LNCaP clone FGC (cell line): Measurements from ENCODE around the gene RAPH1.
"Not testable (repeated sequence)": the region's sequence is repeated elsewhere in the genome, so short reads cannot be mapped to it uniquely, and the experiment has no call there.

ENCODE experiments used
- DNase-seq: peaks from one replicate; pipeline ENCODE4 v3.0.0-alpha.2; 2011; ENCODE audit warnings: low read depth
- H3K4me3 ChIP-seq: 2 replicates; pipeline ENCODE4 v1.5.1; 2011; ENCODE audit warnings: mild to moderate bottlenecking, low read depth, low read length, control low read depth
- CTCF ChIP-seq: IDR thresholded peaks from 2 replicates; pipeline ENCODE4 v1.5.1; 2012; ENCODE audit warnings: mild to moderate bottlenecking; ENCODE audit not compliant: control insufficient read depth, insufficient read depth; ENCODE audit errors: extremely low read depth

Gene RAPH1

GRCh38 chr2:203400805-203401585, 134.1 kb downstream of the RAPH1 start:
- no peak overlapping the region for H3K4me3 ChIP-seq
- no peak for DNase-seq
- no peak for TF ChIP-seq CTCF

- no peak for DNase-seq
- H3K4me3 ChIP-seq = no peak overlapping the region
- no peak for TF ChIP-seq CTCF
Measured at GRCh38 chr2:203399031-203399430, 136.1 kb downstream of the RAPH1 start.

- 0 out of 2 replicates have a peak, but pooled peaks have one; percentile 9 for TF ChIP-seq CTCF
- no peak overlapping the region for H3K4me3 ChIP-seq
- DNase-seq = no peak
Measured at GRCh38 chr2:203396667-203397066, 138.4 kb downstream of the RAPH1 start.

DNA sequence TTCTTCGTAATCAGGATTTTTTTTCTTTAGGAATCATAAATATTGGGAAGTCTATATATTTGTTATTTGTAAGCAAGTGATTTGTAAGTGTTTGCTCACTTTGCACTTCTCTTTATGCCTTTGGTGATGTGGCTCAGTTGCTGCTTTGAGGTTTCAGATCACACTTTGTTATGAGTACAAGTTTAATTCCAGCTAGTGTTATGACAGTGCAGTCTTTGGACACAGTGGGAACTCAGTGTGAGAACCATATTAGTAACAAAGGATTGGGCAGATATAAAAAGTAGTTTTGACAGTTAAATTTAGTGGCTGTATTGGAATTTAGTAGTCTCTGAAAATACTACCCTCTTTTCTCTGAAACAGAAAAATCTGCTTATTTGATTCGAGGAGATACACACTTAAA, 139.2 kb downstream of the RAPH1 start:
- TF ChIP-seq CTCF = no peak
- no peak overlapping the region for H3K4me3 ChIP-seq
- DNase-seq = no peak

GRCh38 chr2:203394519-203395227, 140.4 kb downstream of the RAPH1 start:
- H3K4me3 ChIP-seq = no peak overlapping the region
- TF ChIP-seq CTCF = no peak
- DNase-seq = no peak

GRCh38 chr2:203388153-203388552, 146.9 kb downstream of the RAPH1 start:
- H3K4me3 ChIP-seq, DNase-seq: not testable (repeated sequence)

- no peak for TF ChIP-seq CTCF
- no peak for DNase-seq
- H3K4me3 ChIP-seq = no peak overlapping the region
Measured at GRCh38 chr2:203383038-203383437, 152.1 kb downstream of the RAPH1 start.
